Bronchial epithelial cell (primary cell): ENCODE data around the gene LAMA3. TPM values are rescaled to one million over a fixed set of nuclear protein-coding genes. Genes with fewer than 3 reads are reported as not detected.

Source experiments
- DNase-seq: peaks from one replicate; pipeline ENCODE4 v3.0.0-alpha.2; 2010; ENCODE audit warnings: low read depth
- FAIRE-seq: peaks from 2 replicates; lab custom pipeline; 2011; peaks lifted over from hg19 to GRCh38; lab: Jason Lieb, UNC
- H3K27me3 ChIP-seq: 2 replicates; pipeline ENCODE4 v1.5.1; 2011; ENCODE audit warnings: low read length; ENCODE audit not compliant: control insufficient read depth, insufficient read depth
- H3K36me3 ChIP-seq: 2 replicates; pipeline ENCODE4 v1.5.1; 2011; ENCODE audit warnings: low read length; ENCODE audit not compliant: control insufficient read depth, insufficient read depth
- H3K4me3 ChIP-seq: 2 replicates; pipeline ENCODE4 v1.5.1; 2011; ENCODE audit warnings: mild to moderate bottlenecking, low read depth, low read length, control low read depth
- total RNA-seq: library from RNA; depleted of rRNA; stranded (reverse); fragments of >200 nt; gene quantifications from 2 replicates; pipeline ENCODE4 v1.2.1, GENCODE V29; 2014
- TF ChIP-seq, protein P1 (sequence below): IDR thresholded peaks from 2 replicates; pipeline ENCODE4 v1.5.1; 2011; ENCODE audit warnings: mild to moderate bottlenecking, moderate library complexity, low read length, control low read depth, inconsistent platforms; ENCODE audit not compliant: insufficient read depth, severe bottlenecking

The LAMA3 gene
- total RNA-seq, 1 donor from 2014 or later, result 531 TPM

DNA sequence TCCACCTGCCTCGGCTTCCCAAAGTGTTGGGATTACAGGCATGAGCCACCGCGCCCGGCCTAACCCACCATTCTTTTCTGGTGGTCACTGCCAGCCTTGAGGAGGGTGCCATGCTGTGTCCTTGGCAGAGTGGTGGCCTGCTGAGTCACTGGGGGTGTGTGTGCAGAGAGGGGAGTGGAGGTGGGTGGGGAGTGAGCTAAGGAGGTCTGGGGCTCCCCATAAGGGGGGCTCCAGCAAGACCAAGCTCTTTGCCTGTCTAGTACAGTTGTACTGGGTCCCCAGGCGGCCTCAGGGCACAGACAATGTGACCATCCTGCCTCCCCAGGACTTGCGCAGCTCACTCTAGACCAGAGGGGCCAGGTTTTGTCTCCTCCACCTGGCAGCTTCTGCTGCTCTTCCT, 36.1 kb downstream of the LAMA3 start:
- TF ChIP-seq, protein P1, sequence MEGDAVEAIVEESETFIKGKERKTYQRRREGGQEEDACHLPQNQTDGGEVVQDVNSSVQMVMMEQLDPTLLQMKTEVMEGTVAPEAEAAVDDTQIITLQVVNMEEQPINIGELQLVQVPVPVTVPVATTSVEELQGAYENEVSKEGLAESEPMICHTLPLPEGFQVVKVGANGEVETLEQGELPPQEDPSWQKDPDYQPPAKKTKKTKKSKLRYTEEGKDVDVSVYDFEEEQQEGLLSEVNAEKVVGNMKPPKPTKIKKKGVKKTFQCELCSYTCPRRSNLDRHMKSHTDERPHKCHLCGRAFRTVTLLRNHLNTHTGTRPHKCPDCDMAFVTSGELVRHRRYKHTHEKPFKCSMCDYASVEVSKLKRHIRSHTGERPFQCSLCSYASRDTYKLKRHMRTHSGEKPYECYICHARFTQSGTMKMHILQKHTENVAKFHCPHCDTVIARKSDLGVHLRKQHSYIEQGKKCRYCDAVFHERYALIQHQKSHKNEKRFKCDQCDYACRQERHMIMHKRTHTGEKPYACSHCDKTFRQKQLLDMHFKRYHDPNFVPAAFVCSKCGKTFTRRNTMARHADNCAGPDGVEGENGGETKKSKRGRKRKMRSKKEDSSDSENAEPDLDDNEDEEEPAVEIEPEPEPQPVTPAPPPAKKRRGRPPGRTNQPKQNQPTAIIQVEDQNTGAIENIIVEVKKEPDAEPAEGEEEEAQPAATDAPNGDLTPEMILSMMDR, result no peak
- Histone ChIP-seq H3K36me3 (no peaks in the 10 kb centered on the region), H3K27me3 (no peaks in the 10 kb centered on the region), H3K4me3 (no peak overlapping the region)
- no peak for FAIRE-seq
- no peak for DNase-seq

DNA sequence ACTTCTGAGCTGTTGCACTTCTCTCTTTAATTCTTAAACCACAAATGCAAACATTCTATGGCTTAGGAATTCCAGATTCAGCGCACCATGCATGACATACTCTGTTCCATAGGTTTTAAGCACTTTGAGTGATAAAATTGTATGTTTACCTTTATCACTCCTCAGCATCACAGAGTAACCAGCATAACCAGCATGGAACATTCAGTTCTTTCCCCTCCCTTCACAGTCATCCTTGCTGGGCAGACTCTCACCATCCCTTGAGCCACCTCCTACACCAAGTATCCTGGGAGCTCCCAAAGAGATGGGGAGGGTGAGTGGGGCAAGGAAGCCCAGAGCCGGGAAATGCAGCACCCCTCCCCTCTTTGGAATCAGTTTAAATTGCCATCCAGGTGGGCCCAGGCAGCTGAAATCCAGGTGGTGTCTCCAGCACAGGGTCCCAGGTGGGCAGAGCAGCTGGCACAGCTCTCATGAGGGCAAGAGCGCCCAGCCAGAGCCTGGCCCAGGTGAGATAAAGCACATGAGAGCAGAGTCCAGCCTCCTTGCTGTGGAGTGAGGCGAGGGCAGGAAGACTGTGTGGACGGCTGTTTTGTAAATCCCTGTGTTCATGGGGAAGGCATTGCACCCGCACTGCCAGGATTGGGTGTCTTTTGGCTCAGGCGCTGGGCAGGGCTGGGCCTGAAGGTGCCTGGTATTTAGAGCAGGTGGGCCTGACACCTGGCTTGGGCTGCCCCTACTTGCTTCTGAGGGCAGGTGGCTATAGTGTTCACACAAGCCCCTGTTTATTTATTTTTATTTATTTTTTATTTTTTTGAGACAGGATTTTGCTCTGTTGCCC, 36.8 kb downstream of the LAMA3 start:
- TF ChIP-seq, protein P1, result no peak
- Histone ChIP-seq H3K36me3 (no peaks in the 10 kb centered on the region), H3K27me3 (no peaks in the 10 kb centered on the region), H3K4me3 (no peak overlapping the region)
- DNase-seq, result no peak
- FAIRE-seq, result no peak

DNA sequence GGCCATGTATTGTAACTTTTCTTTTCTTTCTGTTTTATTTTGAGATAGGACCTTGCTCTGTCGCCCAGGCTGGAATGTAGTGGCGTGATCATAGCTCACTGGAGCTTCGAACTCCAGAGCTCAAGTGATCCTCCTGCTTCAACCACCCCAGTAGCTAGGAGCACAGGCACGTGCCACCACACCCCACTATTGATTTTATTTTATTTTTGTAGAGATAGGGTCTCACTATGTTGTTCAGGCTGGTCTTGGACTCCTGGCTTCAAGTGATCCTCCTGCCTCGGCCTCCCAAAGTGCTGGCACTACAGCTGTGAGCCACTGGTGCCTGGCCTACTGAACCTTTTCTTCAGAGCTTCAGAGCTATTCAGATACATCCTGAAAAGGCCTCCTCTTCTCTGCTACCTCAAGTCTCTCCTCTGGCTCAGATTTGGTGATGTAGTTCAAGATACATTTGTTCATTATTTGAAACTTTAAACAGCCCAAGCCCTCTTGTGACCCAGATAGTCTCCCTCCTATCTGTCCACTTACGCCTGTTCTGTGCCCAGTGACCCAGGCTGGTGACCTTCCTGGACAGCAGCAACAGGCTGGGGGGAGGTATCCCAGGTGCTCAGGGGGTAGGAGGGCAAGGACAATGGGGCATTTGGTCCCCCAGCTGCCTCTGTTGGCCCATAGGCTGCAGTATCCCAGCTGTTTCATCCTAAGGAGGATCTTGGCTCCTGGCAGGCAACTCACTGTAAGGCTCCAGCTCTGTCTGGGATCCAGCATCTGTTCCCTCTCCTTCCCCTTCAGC, 38.6 kb downstream of the LAMA3 start:
- TF ChIP-seq, protein P1, result no peak
- FAIRE-seq, result no peak
- H3K36me3 ChIP-seq, result no peaks in the 10 kb centered on the region
- no peak for DNase-seq
- no peaks in the 10 kb centered on the region for H3K27me3 ChIP-seq
- H3K4me3 ChIP-seq, result no peak overlapping the region

DNA sequence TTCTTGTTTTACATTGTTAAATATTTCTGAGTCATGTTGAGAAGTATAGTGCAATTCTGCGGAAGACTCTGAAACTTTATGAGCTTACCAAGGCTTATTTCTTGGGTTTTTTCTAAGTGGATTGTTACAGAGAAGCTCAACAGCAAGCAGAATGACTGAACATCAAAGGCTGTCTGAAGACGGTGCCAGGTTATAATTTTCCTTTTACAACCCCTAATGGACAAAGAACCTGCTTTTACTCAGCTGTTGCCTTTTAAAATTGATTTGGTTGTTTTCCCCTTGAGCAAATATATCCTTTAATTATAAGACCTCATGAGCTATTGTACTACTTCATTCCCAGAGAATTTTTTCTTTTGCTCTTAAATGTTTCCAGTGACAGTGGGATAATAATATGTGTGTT, 41.6 kb downstream of the LAMA3 start:
- Histone ChIP-seq H3K4me3 (no peak overlapping the region), H3K27me3 (no peaks in the 10 kb centered on the region), H3K36me3 (no peaks in the 10 kb centered on the region)
- DNase-seq, result no peak
- no peak for FAIRE-seq
- TF ChIP-seq, protein P1, result no peak

DNA sequence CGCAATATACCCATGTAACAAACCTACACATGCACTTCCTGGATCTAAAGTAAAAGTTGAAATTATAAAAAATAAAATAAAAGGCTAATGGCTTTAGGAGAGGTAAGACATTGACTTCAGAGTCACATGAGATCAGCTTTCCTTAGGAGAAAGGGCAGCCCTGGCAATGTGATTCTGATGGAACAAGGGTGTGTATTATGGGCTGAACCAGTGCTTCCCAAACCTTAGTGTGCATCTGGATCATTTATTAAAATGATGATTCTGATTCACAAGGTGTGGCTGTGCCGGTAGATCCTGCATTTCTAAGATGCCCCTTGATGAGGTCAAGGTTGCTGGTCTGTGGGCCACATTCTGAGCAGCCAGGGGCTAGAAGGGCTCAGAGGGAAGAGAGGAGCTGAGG, 42.6 kb downstream of the LAMA3 start:
- no peak for FAIRE-seq
- DNase-seq, result no peak
- Histone ChIP-seq H3K36me3 (no peaks in the 10 kb centered on the region), H3K27me3 (no peaks in the 10 kb centered on the region), H3K4me3 (no peak overlapping the region)
- TF ChIP-seq, protein P1, result no peak
